ENCODE data around the gene DNMBP. TPM values are rescaled to one million over a fixed set of nuclear protein-coding genes. Genes with fewer than 3 reads are reported as not detected.

Gene DNMBP
- total RNA-seq, 1 donor from 2014 or later, result 11.7 TPM

DNA sequence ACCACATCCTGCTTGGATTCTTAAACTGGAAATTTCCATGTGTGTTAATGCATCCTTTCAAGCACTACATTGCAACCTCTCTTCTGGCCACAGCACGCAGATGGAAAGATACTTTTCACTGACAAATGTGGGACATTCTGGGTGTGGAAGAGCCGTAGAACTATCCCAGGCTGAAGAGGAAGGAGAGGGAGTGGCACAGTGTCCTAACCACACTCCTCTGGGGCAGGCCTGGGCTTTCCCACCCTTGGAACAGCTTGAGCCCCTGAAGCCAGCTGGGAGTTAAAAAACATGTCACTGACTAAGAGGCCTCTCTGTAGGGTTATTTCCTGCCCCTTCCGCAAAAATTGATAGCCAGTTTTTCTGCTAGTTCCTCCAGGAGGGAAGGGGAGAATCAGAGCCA is 34.0 kb upstream of the DNMBP start:
- no peaks in the 10 kb centered on the region for H3K9me3 Mint-ChIP-seq (ENCODE audit: low read depth)
- H3K27me3 Mint-ChIP-seq (ENCODE audit: low read depth), result no peaks in the 10 kb centered on the region
- H3K27ac Mint-ChIP-seq (ENCODE audit: unreplicated experiment), result peak overlapping the region; percentile 57
- no peak overlapping the region for H3K4me3 Mint-ChIP-seq (ENCODE audit: unreplicated experiment)
- no peak for DNase-seq (ENCODE audit: low spot score)
- peaks cover 22% of the 10 kb centered on the region for H3K4me1 Mint-ChIP-seq (ENCODE audit: low read depth)
- TF ChIP-seq, protein P1, sequence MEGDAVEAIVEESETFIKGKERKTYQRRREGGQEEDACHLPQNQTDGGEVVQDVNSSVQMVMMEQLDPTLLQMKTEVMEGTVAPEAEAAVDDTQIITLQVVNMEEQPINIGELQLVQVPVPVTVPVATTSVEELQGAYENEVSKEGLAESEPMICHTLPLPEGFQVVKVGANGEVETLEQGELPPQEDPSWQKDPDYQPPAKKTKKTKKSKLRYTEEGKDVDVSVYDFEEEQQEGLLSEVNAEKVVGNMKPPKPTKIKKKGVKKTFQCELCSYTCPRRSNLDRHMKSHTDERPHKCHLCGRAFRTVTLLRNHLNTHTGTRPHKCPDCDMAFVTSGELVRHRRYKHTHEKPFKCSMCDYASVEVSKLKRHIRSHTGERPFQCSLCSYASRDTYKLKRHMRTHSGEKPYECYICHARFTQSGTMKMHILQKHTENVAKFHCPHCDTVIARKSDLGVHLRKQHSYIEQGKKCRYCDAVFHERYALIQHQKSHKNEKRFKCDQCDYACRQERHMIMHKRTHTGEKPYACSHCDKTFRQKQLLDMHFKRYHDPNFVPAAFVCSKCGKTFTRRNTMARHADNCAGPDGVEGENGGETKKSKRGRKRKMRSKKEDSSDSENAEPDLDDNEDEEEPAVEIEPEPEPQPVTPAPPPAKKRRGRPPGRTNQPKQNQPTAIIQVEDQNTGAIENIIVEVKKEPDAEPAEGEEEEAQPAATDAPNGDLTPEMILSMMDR (IDR thresholded peaks at IDR 0.05), result no peak
- no peaks in the 10 kb centered on the region for H3K36me3 Mint-ChIP-seq (ENCODE audit: low read depth)

DNA sequence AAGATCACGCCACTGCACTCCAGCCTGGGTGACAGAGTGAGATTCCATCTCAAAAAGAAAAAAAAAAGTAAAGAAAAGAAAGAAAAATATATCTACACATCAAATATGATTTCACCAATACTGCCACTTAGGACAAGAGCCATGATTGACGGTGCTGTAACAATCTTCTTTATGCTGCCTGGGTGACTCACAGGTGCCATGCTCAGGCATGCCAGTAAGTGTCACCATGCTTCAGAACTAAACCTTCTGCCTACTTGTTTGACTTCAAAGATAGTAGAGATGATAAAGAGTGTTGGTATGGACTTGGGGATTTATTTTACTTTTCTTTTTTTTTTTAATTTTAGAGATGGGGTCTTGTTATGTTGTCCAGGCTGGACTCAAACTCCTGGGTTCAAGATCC is 33.6 kb upstream of the DNMBP start:
- no peak overlapping the region for H3K4me3 Mint-ChIP-seq (ENCODE audit: unreplicated experiment)
- no peaks in the 10 kb centered on the region for H3K27me3 Mint-ChIP-seq (ENCODE audit: low read depth)
- no peak for DNase-seq (ENCODE audit: low spot score)
- no peaks in the 10 kb centered on the region for H3K36me3 Mint-ChIP-seq (ENCODE audit: low read depth)
- no peak overlapping the region for H3K27ac Mint-ChIP-seq (ENCODE audit: unreplicated experiment)
- peaks cover 26% of the 10 kb centered on the region for H3K4me1 Mint-ChIP-seq (ENCODE audit: low read depth)
- H3K9me3 Mint-ChIP-seq (ENCODE audit: low read depth), result no peaks in the 10 kb centered on the region
- TF ChIP-seq, protein P1 (IDR thresholded peaks at IDR 0.05), result no peak

DNA sequence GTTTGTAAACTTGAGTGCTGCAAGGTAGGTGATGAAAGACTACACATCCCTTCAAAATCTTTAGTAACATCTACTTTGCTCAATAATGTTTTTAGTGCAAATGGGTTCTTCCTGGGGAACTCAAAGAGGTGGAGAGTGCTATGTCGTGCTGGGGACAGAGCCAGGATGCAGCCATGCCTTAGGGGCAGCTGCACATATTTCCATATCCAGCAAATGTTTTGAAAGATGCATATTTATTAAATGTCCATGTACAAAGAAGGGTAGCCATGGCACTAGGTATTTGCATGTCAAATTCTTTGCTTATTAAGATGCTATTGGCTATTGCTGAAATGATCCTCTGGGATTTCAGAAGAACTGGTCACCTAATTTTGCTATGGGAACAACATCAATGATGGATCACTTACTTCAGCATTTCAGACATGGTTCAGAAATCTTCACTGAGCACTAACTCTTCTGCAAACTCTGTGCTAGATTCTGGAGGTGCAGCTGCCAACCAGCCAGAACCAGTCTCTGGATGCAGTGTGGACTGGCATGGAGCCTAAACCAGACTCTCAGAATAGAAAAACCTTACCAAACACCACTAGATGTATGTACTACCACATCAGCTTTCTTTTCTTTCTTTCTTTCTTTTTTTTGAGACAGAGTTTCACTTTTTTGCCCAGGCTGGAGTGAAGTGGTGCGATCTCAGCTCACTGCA is 31.7 kb upstream of the DNMBP start:
- DNase-seq (ENCODE audit: low spot score), result no peak
- no peak overlapping the region for H3K4me3 Mint-ChIP-seq (ENCODE audit: unreplicated experiment)
- TF ChIP-seq, protein P1 (IDR thresholded peaks at IDR 0.05), result no peak
- H3K4me1 Mint-ChIP-seq (ENCODE audit: low read depth), result peaks cover 27% of the 10 kb centered on the region
- no peaks in the 10 kb centered on the region for H3K9me3 Mint-ChIP-seq (ENCODE audit: low read depth)
- no peak overlapping the region for H3K27ac Mint-ChIP-seq (ENCODE audit: unreplicated experiment)
- no peaks in the 10 kb centered on the region for H3K27me3 Mint-ChIP-seq (ENCODE audit: low read depth)
- H3K36me3 Mint-ChIP-seq (ENCODE audit: low read depth), result no peaks in the 10 kb centered on the region

DNA sequence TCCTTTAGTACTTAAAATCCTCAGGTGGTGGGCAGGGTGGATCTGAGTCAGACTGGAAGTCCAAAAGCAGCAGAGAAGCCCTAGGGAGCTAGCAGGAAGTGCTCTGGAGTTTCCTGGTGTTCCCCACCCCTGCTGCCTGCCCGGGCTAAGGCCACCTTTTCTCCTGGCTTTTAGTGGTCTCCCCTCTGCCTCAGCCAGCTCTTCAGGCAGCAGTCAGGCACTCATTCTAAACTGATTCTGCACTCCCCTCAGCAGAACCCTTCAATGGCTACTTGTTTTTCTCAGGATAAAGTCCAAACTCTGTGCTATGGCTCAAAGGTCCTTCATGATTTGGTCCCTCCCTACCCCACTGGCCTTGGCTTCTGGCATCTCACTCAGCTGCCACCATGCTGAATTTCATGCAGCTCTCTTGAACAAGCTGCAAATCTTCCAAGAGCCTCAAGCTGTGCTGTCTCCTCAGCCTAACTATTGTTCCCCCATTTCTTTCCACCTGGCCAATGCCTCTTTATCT is 28.9 kb upstream of the DNMBP start:
- Mint-ChIP-seq H3K36me3 (ENCODE audit: low read depth) (no peaks in the 10 kb centered on the region), H3K9me3 (ENCODE audit: low read depth) (no peaks in the 10 kb centered on the region), H3K27ac (ENCODE audit: unreplicated experiment) (no peak overlapping the region), H3K4me3 (ENCODE audit: unreplicated experiment) (no peak overlapping the region), H3K4me1 (ENCODE audit: low read depth) (peaks cover 14% of the 10 kb centered on the region), H3K27me3 (ENCODE audit: low read depth) (no peaks in the 10 kb centered on the region)
- DNase-seq (ENCODE audit: low spot score), result no peak
- TF ChIP-seq, protein P1 (IDR thresholded peaks at IDR 0.05), result no peak

DNA sequence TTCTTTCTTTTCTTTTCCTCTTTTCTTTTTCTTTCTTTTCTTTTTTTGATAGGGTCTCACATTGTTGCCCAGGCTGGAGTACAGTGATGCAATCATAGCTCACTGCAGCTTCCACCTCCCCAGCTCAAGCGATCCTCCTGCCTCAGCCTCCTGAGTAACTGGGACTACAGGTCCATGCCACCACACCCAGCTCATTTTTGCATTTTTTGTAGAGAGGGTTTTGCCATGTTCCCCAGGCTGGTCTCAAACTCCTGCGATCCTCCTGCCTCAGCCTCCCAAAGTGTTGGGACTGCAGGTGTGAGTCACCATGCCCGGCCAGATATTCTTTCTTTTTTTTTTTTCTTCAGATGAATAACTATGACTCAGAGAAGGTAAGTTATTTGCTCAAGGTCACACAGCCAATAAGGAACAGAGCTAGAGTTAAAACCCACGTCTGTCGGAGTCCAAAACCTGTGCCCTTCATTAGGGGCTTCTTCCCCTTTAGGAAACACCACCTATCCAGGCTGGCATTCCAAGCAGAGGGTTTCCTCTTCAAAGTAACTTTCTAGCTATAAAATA is 28.1 kb upstream of the DNMBP start:
- H3K27me3 Mint-ChIP-seq (ENCODE audit: low read depth), result no peaks in the 10 kb centered on the region
- no peaks in the 10 kb centered on the region for H3K9me3 Mint-ChIP-seq (ENCODE audit: low read depth)
- DNase-seq (ENCODE audit: low spot score), result no peak
- no peak overlapping the region for H3K4me3 Mint-ChIP-seq (ENCODE audit: unreplicated experiment)
- no peaks in the 10 kb centered on the region for H3K36me3 Mint-ChIP-seq (ENCODE audit: low read depth)
- no peak overlapping the region for H3K27ac Mint-ChIP-seq (ENCODE audit: unreplicated experiment)
- TF ChIP-seq, protein P1 (IDR thresholded peaks at IDR 0.05), result no peak
- peaks cover 10% of the 10 kb centered on the region for H3K4me1 Mint-ChIP-seq (ENCODE audit: low read depth)

Data from chondrocyte (in vitro differentiated cells).